ENCODE data around the gene EPB41L5. TPM values are rescaled to one million over a fixed set of nuclear protein-coding genes. Genes with fewer than 3 reads are reported as not detected.

Gene EPB41L5
- total RNA-seq (10 to 100 TPM; 26.0 to 88.4 TPM), polyA plus RNA-seq (10 to 100 TPM; 19.7 to 34.5 TPM)

GRCh38 chr2:120012771-120013596, at the start of gene EPB41L5:
EPB41L5 (plus strand) TSS chr2:120013077; CDS start chr2:120019085, 6,008 bp downstream.
- TF ChIP-seq YY1 (IDR thresholded peaks at IDR 0.05) (peak; percentile 63), TAF1 (conservative IDR thresholded peaks at IDR 0.05) (no peak), HNF4G (IDR thresholded peaks at IDR 0.05) (no peak), RAD21 (IDR thresholded peaks at IDR 0.05) (peak; percentile 40 to 54), FOXA2 (IDR thresholded peaks at IDR 0.05) (no peak), RXRA (IDR thresholded peaks at IDR 0.05) (peak in 1 of 2 donors; percentile 13), GABPA (IDR thresholded peaks at IDR 0.05 in 1 of 2, conservative IDR thresholded peaks at IDR 0.05 in 1 of 2) (peak in 1 of 2 donors; percentile 43), EGR1 (IDR thresholded peaks at IDR 0.05; ENCODE audit: low read depth in 2 of 2) (peak; percentile 31 to 37), SP1 (IDR thresholded peaks at IDR 0.05) (peak; percentile 60), FOXA1 (IDR thresholded peaks at IDR 0.05) (no peak), HNF4A (conservative IDR thresholded peaks at IDR 0.05) (no peak), CTCF (IDR thresholded peaks at IDR 0.05; ENCODE audit: low read depth, low read length, missing input control) (peak; percentile 9), MAX (IDR thresholded peaks at IDR 0.05) (peak; percentile 91), NR2F2 (IDR thresholded peaks at IDR 0.05) (no peak), JUND (IDR thresholded peaks at IDR 0.05) (peak in 1 of 2 donors; percentile 14)
- TF ChIP-seq, protein P1, sequence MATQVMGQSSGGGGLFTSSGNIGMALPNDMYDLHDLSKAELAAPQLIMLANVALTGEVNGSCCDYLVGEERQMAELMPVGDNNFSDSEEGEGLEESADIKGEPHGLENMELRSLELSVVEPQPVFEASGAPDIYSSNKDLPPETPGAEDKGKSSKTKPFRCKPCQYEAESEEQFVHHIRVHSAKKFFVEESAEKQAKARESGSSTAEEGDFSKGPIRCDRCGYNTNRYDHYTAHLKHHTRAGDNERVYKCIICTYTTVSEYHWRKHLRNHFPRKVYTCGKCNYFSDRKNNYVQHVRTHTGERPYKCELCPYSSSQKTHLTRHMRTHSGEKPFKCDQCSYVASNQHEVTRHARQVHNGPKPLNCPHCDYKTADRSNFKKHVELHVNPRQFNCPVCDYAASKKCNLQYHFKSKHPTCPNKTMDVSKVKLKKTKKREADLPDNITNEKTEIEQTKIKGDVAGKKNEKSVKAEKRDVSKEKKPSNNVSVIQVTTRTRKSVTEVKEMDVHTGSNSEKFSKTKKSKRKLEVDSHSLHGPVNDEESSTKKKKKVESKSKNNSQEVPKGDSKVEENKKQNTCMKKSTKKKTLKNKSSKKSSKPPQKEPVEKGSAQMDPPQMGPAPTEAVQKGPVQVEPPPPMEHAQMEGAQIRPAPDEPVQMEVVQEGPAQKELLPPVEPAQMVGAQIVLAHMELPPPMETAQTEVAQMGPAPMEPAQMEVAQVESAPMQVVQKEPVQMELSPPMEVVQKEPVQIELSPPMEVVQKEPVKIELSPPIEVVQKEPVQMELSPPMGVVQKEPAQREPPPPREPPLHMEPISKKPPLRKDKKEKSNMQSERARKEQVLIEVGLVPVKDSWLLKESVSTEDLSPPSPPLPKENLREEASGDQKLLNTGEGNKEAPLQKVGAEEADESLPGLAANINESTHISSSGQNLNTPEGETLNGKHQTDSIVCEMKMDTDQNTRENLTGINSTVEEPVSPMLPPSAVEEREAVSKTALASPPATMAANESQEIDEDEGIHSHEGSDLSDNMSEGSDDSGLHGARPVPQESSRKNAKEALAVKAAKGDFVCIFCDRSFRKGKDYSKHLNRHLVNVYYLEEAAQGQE (IDR thresholded peaks at IDR 0.05), result peak; percentile 31
- TF ChIP-seq, protein P2, sequence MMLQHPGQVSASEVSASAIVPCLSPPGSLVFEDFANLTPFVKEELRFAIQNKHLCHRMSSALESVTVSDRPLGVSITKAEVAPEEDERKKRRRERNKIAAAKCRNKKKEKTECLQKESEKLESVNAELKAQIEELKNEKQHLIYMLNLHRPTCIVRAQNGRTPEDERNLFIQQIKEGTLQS (IDR thresholded peaks at IDR 0.05), result no peak
- TF ChIP-seq, protein P3, sequence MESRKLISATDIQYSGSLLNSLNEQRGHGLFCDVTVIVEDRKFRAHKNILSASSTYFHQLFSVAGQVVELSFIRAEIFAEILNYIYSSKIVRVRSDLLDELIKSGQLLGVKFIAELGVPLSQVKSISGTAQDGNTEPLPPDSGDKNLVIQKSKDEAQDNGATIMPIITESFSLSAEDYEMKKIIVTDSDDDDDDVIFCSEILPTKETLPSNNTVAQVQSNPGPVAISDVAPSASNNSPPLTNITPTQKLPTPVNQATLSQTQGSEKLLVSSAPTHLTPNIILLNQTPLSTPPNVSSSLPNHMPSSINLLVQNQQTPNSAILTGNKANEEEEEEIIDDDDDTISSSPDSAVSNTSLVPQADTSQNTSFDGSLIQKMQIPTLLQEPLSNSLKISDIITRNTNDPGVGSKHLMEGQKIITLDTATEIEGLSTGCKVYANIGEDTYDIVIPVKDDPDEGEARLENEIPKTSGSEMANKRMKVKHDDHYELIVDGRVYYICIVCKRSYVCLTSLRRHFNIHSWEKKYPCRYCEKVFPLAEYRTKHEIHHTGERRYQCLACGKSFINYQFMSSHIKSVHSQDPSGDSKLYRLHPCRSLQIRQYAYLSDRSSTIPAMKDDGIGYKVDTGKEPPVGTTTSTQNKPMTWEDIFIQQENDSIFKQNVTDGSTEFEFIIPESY (IDR thresholded peaks at IDR 0.05), result peak; percentile 24
- Histone ChIP-seq H3K36me3 (ENCODE audit: control insufficient read depth in 4 of 4, insufficient read depth in 3 of 4, low read depth in 1 of 4, low read length in 3 of 4) (no peaks in the 10 kb centered on the region), H3K4me3 (ENCODE audit: low read depth in 1 of 3, low read length in 3 of 3) (peak within 1 kb of the TSS; percentile 51 to 83 (median 63)), H3K27ac (ENCODE audit: low read depth in 1 of 2, low read length in 2 of 2) (peak within 1 kb of the TSS; percentile 91 to 93), H3K27me3 (ENCODE audit: control insufficient read depth in 4 of 4, insufficient read depth in 4 of 4, low read length in 3 of 4) (no peaks in the 10 kb centered on the region), H3K9ac (ENCODE audit: low read depth in 1 of 2, low read length in 2 of 2) (peak within 1 kb of the TSS; percentile 71 to 81), H3K4me1 (ENCODE audit: control insufficient read depth in 4 of 4, insufficient read depth in 4 of 4, low read length in 3 of 4) (peaks cover 7 to 31% (median 17%) of the 10 kb centered on the region in 4 donors), H3K9me3 (ENCODE audit: control insufficient read depth in 4 of 4, low read length in 3 of 4) (no peaks in the 10 kb centered on the region)
- WGBS, result under 1% methylated on average over 104 of the region's 104 CpGs
- DNase-seq (ENCODE audit: low spot score), result peak; percentile 88

All from liver (tissue), 9 donors.